ENCODE measurements around the gene BCAR3. TPM values are rescaled to one million over a fixed set of nuclear protein-coding genes. Genes with fewer than 3 reads are reported as not detected.

Gene BCAR3
- total RNA-seq, 4 donors from 2014 or later, result 15.9 to 49.6 (median 30.8) TPM

DNA sequence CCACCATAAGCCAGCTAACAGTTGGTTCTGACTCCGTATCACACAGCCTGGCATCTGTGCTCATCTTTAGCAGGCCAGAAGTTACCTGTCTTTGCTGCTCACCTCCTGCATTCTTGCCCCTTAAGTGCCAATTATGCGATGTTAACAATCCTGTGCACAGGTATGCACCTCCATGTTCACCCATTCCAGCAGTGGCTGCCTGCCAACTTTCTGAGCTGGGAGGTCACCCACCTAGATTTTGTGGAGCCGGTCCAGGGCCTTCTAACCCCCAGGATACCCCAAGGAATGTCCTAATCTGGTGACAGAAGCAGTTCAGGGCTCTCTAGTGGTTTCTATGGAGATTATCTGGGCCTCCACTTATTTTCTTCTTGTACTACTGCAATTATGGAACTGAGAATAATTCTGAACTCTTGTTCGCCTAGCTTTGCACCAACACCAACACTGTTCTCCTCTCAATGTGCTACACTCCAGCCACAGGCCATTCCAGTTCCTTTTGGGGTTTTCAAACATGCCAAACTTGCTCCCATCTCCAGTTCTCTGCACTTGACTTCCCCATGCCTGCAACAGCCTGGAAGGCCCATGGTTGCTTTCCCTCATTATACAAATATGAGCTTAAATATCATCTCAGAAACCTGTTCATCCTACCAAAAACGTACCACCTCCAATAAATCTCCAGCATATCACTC lies 9.0 kb downstream of the BCAR3 start:
- 64% methylated on average over 5 of the region's 5 CpGs for WGBS
- Histone ChIP-seq H3K4me3 (no peak overlapping the region), H3K27ac (peak overlapping the region; percentile 74), H3K27me3 (no peaks in the 10 kb centered on the region), H3K36me3 (no peaks in the 10 kb centered on the region), H3K4me1 (peaks cover 94% of the 10 kb centered on the region), H3K9me3 (no peaks in the 10 kb centered on the region)
- no peak for DNase-seq (ENCODE audit: low spot score in 2 of 2)
- TF ChIP-seq CTCF (IDR thresholded peaks at IDR 0.05) (no peak), EP300 (IDR thresholded peaks at IDR 0.05) (no peak), POLR2A (IDR thresholded peaks at IDR 0.05) (no peak), POLR2AphosphoS5 (IDR thresholded peaks at IDR 0.05) (no peak)

DNA sequence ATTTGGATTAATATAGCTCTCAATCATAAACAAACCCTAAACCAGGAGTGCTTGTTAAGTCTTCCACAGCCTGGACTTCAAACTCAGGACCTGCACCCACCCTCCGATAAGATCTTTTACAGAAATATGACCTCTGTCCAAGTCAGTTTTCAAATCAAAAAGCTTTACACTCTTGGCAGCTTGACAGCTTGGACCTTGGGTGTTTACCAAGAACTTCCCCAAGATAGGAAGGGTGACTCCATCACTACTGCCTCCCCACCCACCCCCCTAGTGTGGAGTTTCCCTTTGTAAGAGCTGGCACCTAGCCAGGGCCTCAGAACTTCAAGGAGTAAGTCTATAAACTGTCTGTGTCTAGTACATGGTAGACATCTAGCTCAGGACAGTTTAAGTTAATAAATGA lies 9.6 kb downstream of the BCAR3 start:
- no peaks in the 10 kb centered on the region for H3K27me3 ChIP-seq
- H3K9me3 ChIP-seq, result no peaks in the 10 kb centered on the region
- DNase-seq (ENCODE audit: low spot score in 2 of 2), result no peak
- TF ChIP-seq CTCF (IDR thresholded peaks at IDR 0.05) (no peak), POLR2AphosphoS5 (IDR thresholded peaks at IDR 0.05) (no peak), EP300 (IDR thresholded peaks at IDR 0.05) (no peak), POLR2A (IDR thresholded peaks at IDR 0.05) (no peak)
- H3K4me3 ChIP-seq, result no peak overlapping the region
- WGBS, result 55% methylated on average over 1 of the region's 1 CpG
- H3K27ac ChIP-seq, result peak overlapping the region; percentile 74
- H3K4me1 ChIP-seq, result peaks cover 96% of the 10 kb centered on the region
- H3K36me3 ChIP-seq, result no peaks in the 10 kb centered on the region

DNA sequence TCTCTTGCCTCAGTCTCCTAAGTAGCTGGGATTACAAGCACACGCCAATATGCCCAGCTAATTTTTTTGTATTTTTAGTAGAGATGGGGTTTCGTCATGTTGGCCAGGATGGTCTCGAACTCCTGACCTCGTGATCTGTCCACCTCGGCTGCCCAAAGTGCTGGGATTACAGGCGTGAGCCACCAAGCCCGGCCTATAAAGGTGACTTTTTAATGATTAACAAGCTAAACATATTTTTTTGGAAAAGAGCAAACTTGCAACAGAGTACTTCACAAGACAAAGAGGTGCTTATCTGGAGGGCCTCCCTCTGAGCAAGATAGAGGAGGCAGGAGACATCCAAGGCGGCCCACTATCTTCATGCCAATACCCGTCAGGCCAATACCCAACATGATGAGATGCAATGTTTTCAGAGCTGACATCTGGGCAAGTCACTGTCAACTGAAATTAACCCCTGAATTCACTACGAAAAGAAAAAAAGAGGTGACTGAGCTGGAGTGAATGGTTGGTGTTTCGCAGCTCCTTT lies 10.5 kb downstream of the BCAR3 start:
- Histone ChIP-seq H3K36me3 (no peaks in the 10 kb centered on the region), H3K4me3 (no peak overlapping the region), H3K4me1 (peaks cover 96% of the 10 kb centered on the region), H3K9me3 (no peaks in the 10 kb centered on the region), H3K27ac (peak overlapping the region; percentile 74), H3K27me3 (no peaks in the 10 kb centered on the region)
- TF ChIP-seq EP300 (IDR thresholded peaks at IDR 0.05) (no peak), POLR2A (IDR thresholded peaks at IDR 0.05) (no peak), CTCF (IDR thresholded peaks at IDR 0.05) (no peak), POLR2AphosphoS5 (IDR thresholded peaks at IDR 0.05) (no peak)
- no peak for DNase-seq (ENCODE audit: low spot score in 2 of 2)
- 95% methylated on average over 11 of the region's 11 CpGs for WGBS

DNA sequence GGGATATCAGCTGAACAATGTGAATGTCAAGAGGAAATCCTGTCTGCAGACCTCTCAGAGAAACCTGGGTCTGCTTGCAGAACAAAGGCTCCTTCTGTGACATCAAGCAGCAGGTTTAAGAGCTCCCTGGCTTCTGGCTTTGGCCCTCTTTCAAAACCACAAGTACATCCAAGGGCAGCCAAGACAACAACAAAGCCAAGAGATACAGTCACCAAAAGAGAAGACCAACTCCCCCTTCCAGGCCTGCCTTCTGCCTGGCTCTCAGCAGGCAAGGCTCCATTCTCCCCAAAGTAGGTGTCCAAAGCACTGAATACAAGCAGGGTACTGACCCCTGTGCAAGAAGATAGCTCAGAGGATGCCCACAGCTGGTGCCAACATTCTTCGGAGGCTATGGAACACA lies 11.5 kb downstream of the BCAR3 start:
- no peak overlapping the region for H3K4me3 ChIP-seq
- DNase-seq (ENCODE audit: low spot score in 2 of 2), result no peak
- no peaks in the 10 kb centered on the region for H3K9me3 ChIP-seq
- WGBS, result 46% methylated on average over 1 of the region's 1 CpG
- H3K27me3 ChIP-seq, result no peaks in the 10 kb centered on the region
- H3K27ac ChIP-seq, result peak overlapping the region; percentile 17
- H3K4me1 ChIP-seq, result peaks cover 97% of the 10 kb centered on the region
- H3K36me3 ChIP-seq, result no peaks in the 10 kb centered on the region
- no peak for TF ChIP-seq EP300 (IDR thresholded peaks at IDR 0.05)
- no peak for TF ChIP-seq CTCF (IDR thresholded peaks at IDR 0.05)
- TF ChIP-seq POLR2A (IDR thresholded peaks at IDR 0.05), result no peak
- no peak for TF ChIP-seq POLR2AphosphoS5 (IDR thresholded peaks at IDR 0.05)

DNA sequence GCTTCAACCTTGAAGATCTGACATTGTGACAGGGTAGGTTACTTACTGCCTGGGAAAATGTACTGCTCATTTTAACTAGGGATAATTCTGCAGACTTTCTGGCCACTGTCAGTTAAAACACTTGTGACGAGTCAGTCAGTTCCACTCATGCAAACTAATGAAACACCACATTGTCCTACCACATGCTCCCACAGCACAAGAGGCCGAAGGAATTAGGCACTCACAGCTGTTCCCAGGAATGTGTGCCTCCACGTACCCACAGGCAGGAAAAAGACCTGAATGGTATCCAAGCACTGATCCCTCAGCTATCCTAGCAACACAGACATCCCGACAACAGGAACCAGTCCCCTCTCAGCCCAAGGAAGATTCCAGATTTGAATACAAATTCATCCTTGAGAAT lies 12.3 kb downstream of the BCAR3 start:
- no peak for TF ChIP-seq EP300 (IDR thresholded peaks at IDR 0.05)
- TF ChIP-seq CTCF (IDR thresholded peaks at IDR 0.05), result no peak
- TF ChIP-seq POLR2AphosphoS5 (IDR thresholded peaks at IDR 0.05), result no peak
- no peak for TF ChIP-seq POLR2A (IDR thresholded peaks at IDR 0.05)
- H3K27me3 ChIP-seq, result no peaks in the 10 kb centered on the region
- H3K27ac ChIP-seq, result peak overlapping the region; percentile 21
- no peaks in the 10 kb centered on the region for H3K9me3 ChIP-seq
- H3K4me1 ChIP-seq, result peaks cover 97% of the 10 kb centered on the region
- no peak overlapping the region for H3K4me3 ChIP-seq
- WGBS, result 72% methylated on average over 4 of the region's 4 CpGs
- no peaks in the 10 kb centered on the region for H3K36me3 ChIP-seq
- DNase-seq (ENCODE audit: low spot score in 2 of 2), result no peak

Measured in suprapubic skin (tissue), 4 donors.